ENCODE data around the gene NSUN6. TPM values are rescaled to one million over a fixed set of nuclear protein-coding genes. Genes with fewer than 3 reads are reported as not detected.
"Not testable (repeated sequence)": the region's sequence is repeated elsewhere in the genome, so short reads cannot be mapped to it uniquely, and the experiment has no call there.

The NSUN6 gene
- total RNA-seq, 1 experiment from 2014 or later: 8.4 TPM

DNA sequence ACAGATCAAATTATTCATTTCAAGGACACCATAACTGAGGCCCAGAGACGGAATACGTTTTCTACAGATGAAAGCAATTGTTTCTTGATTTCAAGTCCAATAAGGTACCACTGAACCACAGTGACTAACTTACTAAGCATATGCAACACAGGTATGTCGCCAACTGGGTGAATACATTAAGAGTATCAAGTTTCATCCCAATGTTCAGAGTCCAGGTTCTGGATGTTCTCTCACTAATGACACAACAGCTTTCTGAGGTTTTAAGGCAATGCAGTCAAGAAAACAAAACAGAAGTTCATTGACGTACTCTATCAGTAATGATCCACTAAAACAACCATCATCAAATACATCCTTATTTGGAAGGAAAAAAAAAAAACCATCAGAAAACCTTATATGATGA lies 35.8 kb downstream of the NSUN6 start:
- no peak overlapping the region for H3K27ac ChIP-seq
- peaks cover 7% of the 10 kb centered on the region for H3K4me1 ChIP-seq (replicated peaks)
- H3K27me3 ChIP-seq (replicated peaks): no peaks in the 10 kb centered on the region
- H3K36me3 ChIP-seq: peaks cover 10% of the 10 kb centered on the region
- H3K9me3 ChIP-seq (replicated peaks): no peaks in the 10 kb centered on the region
- no peak overlapping the region for H3K4me3 ChIP-seq
- no peak for DNase-seq (ENCODE audit: low read depth in 1 of 2, low spot score in 2 of 2)

DNA sequence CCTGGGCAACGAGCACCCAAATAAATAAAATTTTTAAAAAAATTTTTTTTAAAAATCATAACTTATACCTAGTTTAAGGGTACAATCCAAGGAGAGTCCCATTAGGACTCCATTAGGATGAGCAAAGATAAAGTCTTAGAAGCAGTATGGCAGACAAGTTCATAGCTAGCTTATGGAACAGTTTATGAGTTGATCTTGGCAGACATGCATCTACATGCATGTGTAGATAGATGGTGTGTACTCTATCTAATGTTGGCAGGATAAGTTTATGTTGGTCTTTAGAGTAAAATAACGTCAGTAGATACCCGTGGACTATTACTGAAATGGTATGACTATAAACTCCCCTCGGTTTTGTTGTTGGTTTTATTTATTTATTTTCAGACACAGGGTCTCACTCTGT lies 40.2 kb downstream of the NSUN6 start:
- H3K36me3 ChIP-seq: peaks cover 8% of the 10 kb centered on the region
- no peak overlapping the region; the same call in 1 of the 2 replicates for H3K27ac ChIP-seq
- H3K4me1 ChIP-seq (replicated peaks): peaks cover 25% of the 10 kb centered on the region
- no peaks in the 10 kb centered on the region for H3K9me3 ChIP-seq (replicated peaks)
- no peak for DNase-seq (ENCODE audit: low read depth in 1 of 2, low spot score in 2 of 2)
- H3K4me3 ChIP-seq: no peak overlapping the region
- no peaks in the 10 kb centered on the region for H3K27me3 ChIP-seq (replicated peaks)

DNA sequence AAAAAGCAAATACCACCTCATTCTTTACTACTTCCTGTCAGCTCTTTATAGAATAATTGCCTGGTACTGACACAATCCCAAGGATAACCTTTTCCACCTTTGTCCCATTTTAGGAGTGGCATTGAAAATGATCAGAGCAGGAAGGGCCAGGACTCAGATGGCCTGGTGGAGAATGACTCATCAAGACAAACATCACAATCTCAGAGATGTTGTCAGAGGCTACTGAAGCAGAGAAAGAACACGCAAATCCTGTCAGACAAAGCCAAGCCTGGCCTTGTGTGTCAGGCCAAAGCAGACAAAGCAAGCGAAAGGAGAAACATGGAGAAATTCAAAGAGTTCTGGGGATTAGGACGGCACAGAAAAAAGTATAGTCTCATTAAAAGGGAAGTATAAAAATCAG lies 40.9 kb downstream of the NSUN6 start:
- peaks cover 31% of the 10 kb centered on the region for H3K4me1 ChIP-seq (replicated peaks)
- peaks cover 6% of the 10 kb centered on the region for H3K36me3 ChIP-seq
- H3K27me3 ChIP-seq (replicated peaks): no peaks in the 10 kb centered on the region
- no peak overlapping the region for H3K4me3 ChIP-seq
- H3K27ac ChIP-seq: peak overlapping the region; percentile 61
- no peaks in the 10 kb centered on the region for H3K9me3 ChIP-seq (replicated peaks)
- peak; percentile 64 to 71 for DNase-seq (ENCODE audit: low read depth in 1 of 2, low spot score in 2 of 2)

DNA sequence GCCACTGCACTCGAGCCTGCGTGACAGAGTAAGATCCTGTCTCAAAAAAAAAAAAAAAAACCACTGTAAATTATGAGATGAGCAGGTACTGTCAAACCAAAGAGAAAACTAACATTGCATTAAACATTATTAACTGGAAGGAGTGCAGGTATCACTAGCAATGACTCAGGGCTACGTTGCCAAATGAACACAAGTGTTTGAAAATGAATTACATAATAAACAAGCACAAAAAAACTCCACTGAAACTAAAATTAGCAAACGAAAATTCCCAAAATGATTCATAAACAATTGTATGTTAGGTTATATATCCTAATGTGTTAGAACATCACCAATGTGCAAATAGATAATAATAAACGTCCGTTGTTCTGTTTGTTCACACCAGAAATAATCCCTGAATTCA lies 42.8 kb downstream of the NSUN6 start:
- H3K27me3 ChIP-seq (replicated peaks): no peaks in the 10 kb centered on the region
- no peak for DNase-seq (ENCODE audit: low read depth in 1 of 2, low spot score in 2 of 2)
- H3K27ac ChIP-seq: no peak overlapping the region
- no peak overlapping the region for H3K4me3 ChIP-seq
- peaks cover 2% of the 10 kb centered on the region; the same call in 1 of the 2 replicates for H3K36me3 ChIP-seq
- H3K9me3 ChIP-seq (replicated peaks): no peaks in the 10 kb centered on the region
- H3K4me1 ChIP-seq (replicated peaks): peaks cover 34% of the 10 kb centered on the region

DNA sequence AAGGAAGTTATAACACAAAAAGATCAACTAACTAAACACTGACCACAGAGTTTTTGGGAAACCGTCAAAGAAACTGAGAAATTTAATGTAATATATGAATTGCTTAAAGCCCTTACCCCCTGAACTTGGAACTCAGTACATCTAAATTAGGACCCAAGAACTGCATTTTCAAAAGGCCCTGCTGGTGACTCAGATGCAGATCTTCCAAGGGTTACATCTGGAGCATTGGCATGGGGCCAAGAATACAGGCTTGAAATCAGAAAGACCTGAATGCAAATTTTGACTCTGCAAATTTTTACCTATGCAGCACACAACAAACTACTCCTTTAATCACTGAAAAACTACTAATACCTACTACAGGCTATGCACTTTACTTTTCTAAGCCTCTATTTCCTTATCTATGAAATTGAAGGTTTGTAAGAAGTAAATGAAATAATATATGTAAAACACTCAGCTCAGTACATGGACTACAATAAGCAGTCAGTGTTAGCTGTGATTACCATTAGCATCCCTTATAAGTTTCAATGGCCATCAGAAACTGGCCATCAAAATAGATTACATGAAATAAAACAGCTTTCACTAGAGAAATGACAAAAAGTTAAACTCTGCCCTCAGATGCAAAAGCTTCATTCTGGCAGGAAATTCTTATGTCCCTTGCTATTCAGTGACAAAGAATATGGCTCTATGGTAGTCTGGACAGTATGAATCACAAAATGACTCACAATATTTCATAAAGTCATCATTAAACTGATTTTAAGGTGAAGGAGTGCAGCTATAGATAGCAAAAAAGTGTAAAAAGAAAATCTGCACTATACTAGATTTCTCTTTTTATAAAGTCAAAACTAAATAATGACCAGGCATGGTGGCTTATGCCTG lies 43.6 kb downstream of the NSUN6 start:
- DNase-seq (ENCODE audit: low read depth in 1 of 2, low spot score in 2 of 2): peak; percentile 49 to 74

DNA sequence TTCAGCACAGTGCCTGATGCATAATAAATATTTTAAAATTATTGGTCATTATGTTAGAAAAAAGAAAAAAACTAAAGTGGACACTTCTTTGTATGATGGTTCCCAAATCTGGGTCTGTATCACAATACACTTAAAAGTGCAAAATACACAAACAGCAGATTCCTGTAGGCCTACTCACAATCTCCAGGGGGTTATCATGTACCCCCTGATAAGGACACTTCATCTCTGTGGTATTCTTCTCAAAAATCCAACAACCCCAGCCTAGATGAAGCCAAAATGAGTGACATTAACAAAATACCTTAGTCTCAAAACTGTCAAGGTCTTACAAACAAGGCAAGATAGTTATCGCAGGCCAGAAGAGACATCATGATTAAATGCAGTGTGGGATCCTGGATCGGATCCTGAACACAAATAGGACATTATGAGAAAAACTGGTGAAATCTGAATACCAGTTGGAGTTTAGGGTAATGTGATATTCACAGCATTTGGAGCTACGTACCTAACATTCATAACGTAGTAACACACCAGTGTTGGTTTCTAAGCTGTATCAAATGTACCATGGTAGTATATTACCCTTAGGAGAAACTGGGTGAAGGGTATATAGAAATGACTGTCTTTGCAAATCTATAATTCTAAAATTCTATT lies 45.2 kb downstream of the NSUN6 start:
- Histone ChIP-seq H3K4me1 (replicated peaks) (peaks cover 33% of the 10 kb centered on the region), H3K27ac (no peak overlapping the region), H3K36me3 (peaks cover 5% of the 10 kb centered on the region; the same call in 1 of the 2 replicates), H3K27me3 (replicated peaks) (no peaks in the 10 kb centered on the region), H3K4me3 (no peak overlapping the region), H3K9me3 (replicated peaks) (no peaks in the 10 kb centered on the region)
- DNase-seq (ENCODE audit: low read depth in 1 of 2, low spot score in 2 of 2): no peak

More for the DNA sequence above, 43.6 kb downstream of the NSUN6 start:
- H3K36me3 ChIP-seq: peaks cover 2% of the 10 kb centered on the region; the same call in 1 of the 2 replicates
- H3K4me1 ChIP-seq (replicated peaks): peaks cover 34% of the 10 kb centered on the region
- H3K9me3 ChIP-seq (replicated peaks): no peaks in the 10 kb centered on the region
- H3K4me3 ChIP-seq: no peak overlapping the region
- no peaks in the 10 kb centered on the region for H3K27me3 ChIP-seq (replicated peaks)
- H3K27ac ChIP-seq: no peak overlapping the region

DNA sequence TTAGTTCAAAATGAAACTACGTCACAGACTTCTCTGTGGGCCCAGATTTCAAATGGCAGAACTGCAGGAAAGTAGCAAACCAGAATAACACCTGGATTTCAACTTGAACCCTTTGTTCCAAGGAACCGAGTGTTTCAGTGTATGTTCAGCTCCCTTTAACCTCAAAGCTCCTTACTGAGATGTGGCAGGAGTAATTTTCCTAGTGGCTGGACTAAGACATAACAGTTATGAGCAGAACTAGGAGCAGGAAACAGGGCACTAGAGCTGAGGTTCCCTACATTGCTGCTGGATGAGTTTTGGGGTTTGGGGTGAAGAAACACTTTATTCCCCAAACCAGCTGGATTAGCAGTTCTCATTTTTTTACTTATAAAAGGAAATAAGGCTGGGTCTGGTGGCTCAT lies 50.1 kb downstream of the NSUN6 start:
- DNase-seq (ENCODE audit: low read depth in 1 of 2, low spot score in 2 of 2): no peak
- H3K9me3 ChIP-seq (replicated peaks): no peaks in the 10 kb centered on the region

DNA sequence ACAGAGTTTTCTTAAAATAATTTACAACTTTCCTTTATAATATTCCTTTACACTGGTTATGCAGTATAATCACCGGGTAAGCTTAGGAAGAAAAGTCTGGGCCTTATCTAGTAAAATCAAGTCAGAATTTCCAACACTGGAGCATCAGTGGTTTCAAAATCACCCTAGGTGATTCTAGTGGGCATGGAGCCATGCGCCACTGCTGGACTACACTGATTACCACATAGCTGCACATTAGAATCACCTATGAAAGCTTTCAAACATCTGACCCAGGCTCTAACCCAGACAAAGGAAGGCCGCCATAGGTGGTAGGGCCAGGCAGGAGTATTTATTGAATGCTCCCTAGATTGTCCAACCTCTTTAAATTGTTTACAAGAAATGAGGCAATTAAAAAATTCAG lies 52.0 kb downstream of the NSUN6 start:
- H3K9me3 ChIP-seq (replicated peaks): no peaks in the 10 kb centered on the region
- no peak for DNase-seq (ENCODE audit: low read depth in 1 of 2, low spot score in 2 of 2)
- no peak overlapping the region for H3K27ac ChIP-seq
- no peaks in the 10 kb centered on the region for H3K27me3 ChIP-seq (replicated peaks)
- H3K4me1 ChIP-seq (replicated peaks): no peaks in the 10 kb centered on the region
- 0 out of 2 replicates have a peak, but pooled peaks cover 2% of the 10 kb centered on the region for H3K36me3 ChIP-seq
- no peak overlapping the region for H3K4me3 ChIP-seq

More for the DNA sequence above, 50.1 kb downstream of the NSUN6 start:
- Histone ChIP-seq H3K4me3 (no peak overlapping the region), H3K36me3 (0 out of 2 replicates have a peak, but pooled peaks cover 2% of the 10 kb centered on the region), H3K27me3 (replicated peaks) (no peaks in the 10 kb centered on the region), H3K27ac (no peak overlapping the region), H3K4me1 (replicated peaks) (peaks cover 11% of the 10 kb centered on the region)

DNA sequence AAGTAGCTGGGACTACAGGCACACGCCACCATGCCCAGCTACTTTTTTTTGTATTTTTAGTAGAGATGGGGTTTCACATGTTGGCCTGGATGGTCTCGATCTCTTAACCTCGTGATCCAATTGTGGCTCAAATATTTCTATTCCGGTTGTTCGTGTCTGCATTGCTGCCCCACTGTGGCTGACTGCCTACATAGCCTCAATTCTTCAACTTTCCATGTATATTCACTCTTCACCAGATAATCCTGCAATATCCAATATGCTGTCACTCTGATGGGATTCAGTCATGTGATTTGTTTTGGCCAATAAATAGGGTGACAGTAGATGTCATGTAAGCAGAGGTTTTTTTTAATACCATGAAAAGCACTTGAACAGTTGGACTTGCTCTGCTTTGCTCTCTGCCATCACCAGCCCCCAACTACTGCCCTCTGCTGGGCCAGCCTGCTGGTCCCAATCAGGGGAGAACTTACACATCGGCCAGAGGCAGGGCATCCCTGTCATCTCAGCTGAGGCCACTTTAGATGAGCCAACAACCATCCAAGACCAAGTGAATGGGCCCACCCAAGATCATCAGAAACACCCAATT lies 56.7 kb downstream of the NSUN6 start:
- H3K36me3 ChIP-seq: no peaks in the 10 kb centered on the region
- H3K4me1 ChIP-seq (replicated peaks): no peaks in the 10 kb centered on the region
- no peak overlapping the region for H3K4me3 ChIP-seq
- no peaks in the 10 kb centered on the region for H3K27me3 ChIP-seq (replicated peaks)
- no peak overlapping the region for H3K27ac ChIP-seq
- no peak for DNase-seq (ENCODE audit: low read depth in 1 of 2, low spot score in 2 of 2)
- no peaks in the 10 kb centered on the region for H3K9me3 ChIP-seq (replicated peaks)

DNA sequence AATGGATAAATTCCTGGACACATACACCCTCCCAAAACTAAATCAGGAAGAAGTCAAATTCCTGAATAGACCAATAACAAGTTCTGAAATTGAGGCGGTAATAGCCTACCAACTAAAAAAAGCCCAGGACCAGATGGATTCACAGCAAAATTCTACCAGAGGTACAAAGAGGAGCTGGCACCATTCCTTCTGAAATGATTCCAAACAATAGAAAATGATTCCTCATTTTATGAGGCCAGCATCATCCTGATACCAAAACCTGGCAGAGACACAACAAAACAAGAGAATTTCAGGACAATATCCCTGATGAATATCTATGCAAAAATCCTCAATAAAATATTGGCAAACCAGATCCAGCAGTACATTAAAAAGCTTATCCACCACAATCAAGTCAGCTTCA lies 60.2 kb downstream of the NSUN6 start:
- not testable (repeated sequence) for H3K36me3 ChIP-seq

DNA sequence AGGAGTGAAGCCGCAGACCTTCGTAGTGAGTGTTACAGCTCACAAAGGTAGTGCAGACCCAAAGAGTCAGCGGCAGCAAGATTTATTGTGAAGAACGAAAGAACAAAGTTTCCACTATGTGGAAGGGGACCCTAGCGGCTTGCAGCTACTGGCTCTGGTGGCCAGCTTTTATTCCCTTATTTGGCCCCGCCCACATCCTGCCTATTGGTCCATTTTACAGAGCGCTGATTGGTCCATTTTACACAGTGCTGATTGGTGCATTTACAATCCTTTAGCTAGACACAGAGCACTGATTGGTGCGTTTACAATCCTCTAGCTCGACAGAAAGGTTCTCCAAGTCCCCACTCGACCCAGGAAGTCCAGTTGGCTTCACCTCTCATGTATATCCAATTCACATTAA lies 64.8 kb downstream of the NSUN6 start:
- DNase-seq (ENCODE audit: low read depth in 1 of 2, low spot score in 2 of 2); H3K27me3 ChIP-seq (replicated peaks); H3K4me3 ChIP-seq; H3K27ac ChIP-seq; H3K36me3 ChIP-seq; H3K9me3 ChIP-seq (replicated peaks): not testable (repeated sequence)
- peaks cover 18% of the 10 kb centered on the region for H3K4me1 ChIP-seq (replicated peaks)

More for the DNA sequence above, 60.2 kb downstream of the NSUN6 start:
- not testable (repeated sequence) for H3K27ac ChIP-seq; H3K9me3 ChIP-seq (replicated peaks); H3K4me3 ChIP-seq; H3K27me3 ChIP-seq (replicated peaks); DNase-seq (ENCODE audit: low read depth in 1 of 2, low spot score in 2 of 2); H3K4me1 ChIP-seq (replicated peaks)

DNA sequence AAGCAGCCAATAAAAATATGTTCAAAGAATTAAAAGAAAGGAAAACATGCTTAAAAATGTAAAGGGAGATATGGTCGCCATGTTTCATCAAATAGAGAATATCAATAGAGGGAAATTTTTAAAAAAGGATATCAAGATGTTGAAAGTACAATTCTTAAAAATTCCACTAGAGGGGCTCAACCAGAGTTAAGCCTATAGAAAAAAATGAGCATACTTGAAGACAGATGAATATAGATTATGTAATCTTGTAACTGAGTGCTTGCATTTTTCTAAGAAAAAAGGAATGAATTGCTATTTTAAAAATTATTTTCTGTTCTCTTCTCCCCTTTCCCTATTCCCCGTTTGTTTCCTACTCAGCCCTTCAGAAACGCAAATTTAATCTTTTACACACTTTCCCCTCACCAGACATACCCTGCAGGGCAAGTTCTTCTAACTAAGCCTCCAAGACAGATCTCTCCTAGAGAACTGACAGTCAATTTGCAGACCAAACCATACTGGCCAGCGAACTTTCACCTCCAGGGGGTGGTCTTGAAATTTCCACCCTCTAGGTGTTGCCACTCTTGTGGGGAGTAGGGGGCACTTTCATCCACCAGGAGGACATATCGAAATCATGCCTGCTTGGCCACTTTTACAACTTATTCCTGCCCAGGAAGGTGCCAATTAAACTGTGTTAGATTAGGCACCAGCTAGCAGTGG lies 67.7 kb downstream of the NSUN6 start:
- H3K27me3 ChIP-seq (replicated peaks): no peaks in the 10 kb centered on the region

DNA sequence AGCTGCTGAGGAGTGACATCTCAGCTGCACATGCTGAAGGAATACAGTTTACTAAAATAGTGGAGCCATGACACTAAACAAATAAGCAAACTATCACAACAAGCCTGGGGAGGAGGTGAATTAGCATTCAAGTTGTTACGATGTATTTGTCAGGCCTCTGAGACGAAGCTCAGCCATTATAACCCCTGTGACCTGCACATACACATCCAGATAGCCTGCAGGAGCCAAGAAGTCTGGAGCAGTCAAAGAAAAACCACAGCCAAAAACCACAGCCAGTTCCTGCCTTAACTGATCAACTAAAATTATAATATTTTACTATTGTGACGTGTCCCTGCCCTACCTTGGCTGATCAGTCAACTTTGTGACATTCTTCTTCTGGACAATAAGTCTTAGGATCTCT lies 68.6 kb downstream of the NSUN6 start:
- H3K27me3 ChIP-seq (replicated peaks): no peaks in the 10 kb centered on the region
- DNase-seq (ENCODE audit: low read depth in 1 of 2, low spot score in 2 of 2): peak; percentile 64 to 66
- H3K27ac ChIP-seq: peak overlapping the region; percentile 83
- peaks cover 31% of the 10 kb centered on the region for H3K4me1 ChIP-seq (replicated peaks)
- no peak overlapping the region for H3K4me3 ChIP-seq
- H3K9me3 ChIP-seq (replicated peaks): no peaks in the 10 kb centered on the region
- peaks cover 15% of the 10 kb centered on the region; the same call in 1 of the 2 replicates for H3K36me3 ChIP-seq

More for the DNA sequence above, 67.7 kb downstream of the NSUN6 start:
- Histone ChIP-seq H3K4me3 (no peak overlapping the region), H3K4me1 (replicated peaks) (peaks cover 31% of the 10 kb centered on the region), H3K36me3 (peaks cover 15% of the 10 kb centered on the region; the same call in 1 of the 2 replicates), H3K9me3 (replicated peaks) (no peaks in the 10 kb centered on the region), H3K27ac (peak overlapping the region; percentile 83)
- no peak for DNase-seq (ENCODE audit: low read depth in 1 of 2, low spot score in 2 of 2)
